IMR-90 (cell line): Measurements from ENCODE around the gene CAPS. TPM values are rescaled to one million over a fixed set of nuclear protein-coding genes. Genes with fewer than 3 reads are reported as not detected.
A peak's percentile ranks its signal among the peaks of the same experiment; 100 is the strongest.

Experiments used
- ATAC-seq: fragments of 200-7000 bp; cut with Tn5 transposase; 2 replicates; pipeline ENCODE4 v1.9.1; 2020; ENCODE audit warnings: low read depth, mild to moderate bottlenecking, moderate library complexity
- BruUV-seq: library from RNA; stranded (reverse); fragments of 400-500 nt; replicated peaks from 2 replicates; lab custom pipeline; 2021; lab: Mats Ljungman, UMichigan
- CTCF ChIA-PET: fragments of 300-600 bp; formaldehyde crosslinking; extraction: SDS; loops from one replicate; lab custom pipeline; 2021; ENCODE audit warnings: antibody characterized with exemption; lab: Yijun Ruan, JAX
- POLR2A ChIA-PET: fragments of 300-600 bp; sonication (Branson Sonifier 250); formaldehyde crosslinking; loops from one replicate; lab custom pipeline; 2022; ENCODE audit warnings: antibody characterized with exemption; ENCODE audit not compliant: unreplicated experiment; lab: Charles Lee
- DNase-seq: peaks from one replicate; pipeline ENCODE4 v3.0.0; 2013
- H2AFZ ChIP-seq: replicated peaks from 2 replicates; pipeline ENCODE3; 2013; ENCODE audit warnings: low read length, mild to moderate bottlenecking; ENCODE audit not compliant: poor library complexity
- H2AK5ac ChIP-seq: 2 replicates; pipeline ENCODE4 v1.6.1; 2013; ENCODE audit warnings: low read depth, low read length, inconsistent platforms
- H2AK9ac ChIP-seq: replicated peaks from 2 replicates; pipeline ENCODE3; 2013; ENCODE audit warnings: mild to moderate bottlenecking, low read depth, low read length, moderate library complexity; ENCODE audit not compliant: poor library complexity
- H2BK120ac ChIP-seq: 2 replicates; pipeline ENCODE4 v1.6.1; 2013; ENCODE audit warnings: low read depth, low read length, inconsistent platforms
- H2BK15ac ChIP-seq: 3 replicates; pipeline ENCODE4 v1.6.1; 2013; ENCODE audit warnings: low read depth, low read length, inconsistent platforms
- H2BK20ac ChIP-seq: 2 replicates; pipeline ENCODE4 v1.6.1; 2013; ENCODE audit warnings: low read depth, mild to moderate bottlenecking, inconsistent platforms, low read length, moderate library complexity
- H2BK5ac ChIP-seq: 2 replicates; pipeline ENCODE4 v1.6.1; 2013; ENCODE audit warnings: mild to moderate bottlenecking, low read depth, low read length, inconsistent platforms; ENCODE audit not compliant: poor library complexity, severe bottlenecking
- H3K14ac ChIP-seq: replicated peaks from 2 replicates; pipeline ENCODE4 v1.6.1; 2013; ENCODE audit warnings: low read depth, low read length, inconsistent platforms
- H3K18ac ChIP-seq: 2 replicates; pipeline ENCODE4 v1.6.1; 2013; ENCODE audit warnings: low read depth, low read length, control low read depth
- H3K23ac ChIP-seq: 2 replicates; pipeline ENCODE4 v1.6.1; 2013; ENCODE audit warnings: low read depth, low read length, inconsistent platforms
- H3K27ac ChIP-seq: 2 replicates; pipeline ENCODE4 v1.5.1; 2013; ENCODE audit warnings: mild to moderate bottlenecking, control low read depth, low read length; ENCODE audit not compliant: insufficient read depth
- H3K27me3 ChIP-seq: 2 replicates; pipeline ENCODE4 v1.6.1; 2013; ENCODE audit warnings: low read length; ENCODE audit not compliant: control insufficient read depth, insufficient read depth
- H3K36me3 ChIP-seq: 2 replicates; pipeline ENCODE4 v1.6.1; 2013; ENCODE audit warnings: low read length, mixed read lengths; ENCODE audit not compliant: control insufficient read depth, insufficient read depth
- H3K4ac ChIP-seq: 2 replicates; pipeline ENCODE4 v1.6.1; 2013; ENCODE audit warnings: low read depth, low read length, inconsistent platforms
- H3K4me1 ChIP-seq: 2 replicates; pipeline ENCODE4 v1.6.1; 2013; ENCODE audit warnings: low read length, mixed read lengths; ENCODE audit not compliant: control insufficient read depth, insufficient read depth
- H3K4me2 ChIP-seq: 2 replicates; pipeline ENCODE4 v1.6.1; 2013; ENCODE audit warnings: low read depth, mild to moderate bottlenecking, control low read depth, low read length, moderate library complexity
- H3K4me3 ChIP-seq: 2 replicates; pipeline ENCODE4 v1.5.1; 2013; ENCODE audit warnings: low read depth, mild to moderate bottlenecking, control low read depth, low read length, moderate library complexity; ENCODE audit not compliant: insufficient read depth
- H3K56ac ChIP-seq: 2 replicates; pipeline ENCODE4 v1.6.1; 2013; ENCODE audit warnings: low read length, inconsistent platforms; ENCODE audit not compliant: insufficient read depth; ENCODE audit errors: extremely low read depth
- H3K79me1 ChIP-seq, 2 experiments: 2 replicates each; pipeline ENCODE4 v1.6.1; 2013; ENCODE audit warnings: low read length in 2 of 2, inconsistent platforms in 1 of 2, low read depth in 1 of 2
- H3K9ac ChIP-seq: 2 replicates; pipeline ENCODE4 v1.6.1; 2013; ENCODE audit warnings: low read depth, low read length, control low read depth
- H3K9me1 ChIP-seq: 2 replicates; pipeline ENCODE4 v1.6.1; 2013; ENCODE audit warnings: low read length, inconsistent platforms; ENCODE audit not compliant: insufficient read depth
- H3K9me3 ChIP-seq: 2 replicates; pipeline ENCODE4 v1.6.1; 2013; ENCODE audit warnings: low read length; ENCODE audit not compliant: control insufficient read depth, insufficient read depth
- H4K20me1 ChIP-seq: 2 replicates; pipeline ENCODE4 v1.6.1; 2013; ENCODE audit warnings: low read length, inconsistent platforms; ENCODE audit not compliant: insufficient read depth
- H4K5ac ChIP-seq: 2 replicates; pipeline ENCODE4 v1.6.1; 2013; ENCODE audit warnings: mild to moderate bottlenecking, low read depth, low read length, control low read depth
- H4K8ac ChIP-seq, 2 experiments: 2 replicates each; pipeline ENCODE4 v1.6.1; 2013; ENCODE audit warnings: low read depth in 2 of 2, low read length in 2 of 2, control low read depth in 1 of 2, inconsistent platforms in 1 of 2
- H4K91ac ChIP-seq: 2 replicates; pipeline ENCODE4 v1.6.1; 2013; ENCODE audit warnings: low read depth, low read length, inconsistent platforms; ENCODE audit not compliant: insufficient read depth
- CEBPB ChIP-seq: IDR thresholded peaks from 2 replicates; pipeline ENCODE4 v1.6.1; 2012; ENCODE audit warnings: low read depth, low read length, improper control_type of control experiment
- WGBS, 2 experiments: methylation state at CpG; one replicate each; pipeline versions ENCODE4 v1.1.5 to v1.1.7; 2013; ENCODE audit warnings: missing lambda C conversion rate in 2 of 2; ENCODE audit not compliant: insufficient read length in 1 of 2; ENCODE audit errors: extremely low coverage in 2 of 2; 5-methylcytosine and 5-hydroxymethylcytosine counted together
- dilution Hi-C: fragments of 300-500 bp; cut with HindIII; formaldehyde crosslinking; loops from one replicate; pipeline ENCODE4 v1.14.3; 2018; ENCODE audit warnings: low sequenced_read_pairs; ENCODE audit not compliant: unreplicated experiment
- in situ Hi-C: fragments of 300-500 bp; cut with MboI; formaldehyde crosslinking; loops from 3 replicates; pipeline ENCODE4 v1.14.3; 2019; ENCODE audit warnings: low sequenced_read_pairs, inconsistent platforms, mixed read lengths
- intact Hi-C: fragments of 100-400 bp; cut with micrococcal nuclease; formaldehyde crosslinking; loops from 2 replicates; pipeline ENCODE4 v1.10.0; 2022
- polyA plus RNA-seq, 3 experiments: library from polyadenylated mRNA; depleted of rRNA; stranded (reverse); fragments of >200 nt; gene quantifications; 2 replicates each; pipeline ENCODE4 v1.2.3, GENCODE V29; 2012; ENCODE audit warnings: low replicate concordance in 1 of 3
- total RNA-seq: library from RNA; depleted of rRNA; stranded (reverse); fragments of >200 nt; gene quantifications from 2 replicates; pipeline ENCODE4 v1.2.3, GENCODE V29; 2012

CAPS gene
- total and polyA plus RNA-seq, 2 of the 4 experiments (the other 2 are of a cell fraction): 0.54 to 4.9 TPM

DNA sequence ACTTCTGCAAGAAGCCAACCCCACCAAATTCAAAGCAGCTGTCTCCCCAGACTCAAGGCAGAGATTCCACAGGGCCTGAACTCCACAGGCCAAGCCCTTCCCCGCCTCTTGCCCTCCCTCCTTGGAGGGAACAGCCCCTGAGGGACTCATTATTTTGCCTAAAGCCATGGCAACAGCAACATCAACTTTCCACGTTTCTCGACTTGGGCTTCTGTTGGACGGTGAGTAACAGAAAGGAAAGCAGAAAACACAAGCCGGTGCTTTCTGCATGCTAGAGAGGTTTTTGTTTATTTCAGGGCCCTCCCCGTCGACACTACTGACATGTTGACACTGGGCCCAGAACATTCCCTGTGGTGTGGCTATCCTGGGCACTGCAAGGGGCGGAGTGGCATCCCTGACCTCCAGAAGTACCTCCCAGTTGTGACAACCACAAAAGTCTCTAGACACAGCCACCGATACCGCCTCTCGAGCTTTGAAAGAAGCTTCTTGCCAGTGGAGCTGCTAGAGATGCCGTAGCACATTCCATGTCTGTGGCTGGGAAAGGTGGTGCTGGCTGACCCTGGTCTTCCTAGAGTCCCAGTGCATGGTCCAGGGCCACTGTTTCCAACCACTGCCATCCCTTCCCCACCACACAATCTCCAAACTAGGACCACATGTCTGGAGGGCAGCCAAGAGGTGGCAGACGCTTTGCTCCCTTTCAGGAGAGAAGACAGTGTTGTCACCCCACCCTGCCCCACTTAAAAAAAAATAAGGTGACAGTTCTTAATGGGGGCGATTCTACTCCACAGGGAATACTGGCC lies 12.8 kb downstream of the CAPS start:
- Histone ChIP-seq H3K9me1 (0 out of 2 replicates have a peak, but pooled peaks cover 2% of the 10 kb centered on the region), H3K4me2 (no peak overlapping the region), H2BK5ac (no peak overlapping the region), H4K5ac (no peak overlapping the region), H3K18ac (no peak overlapping the region), H3K56ac (no peak overlapping the region), H3K36me3 (peaks cover 89% of the 10 kb centered on the region), H3K14ac (no peak overlapping the region), H2AK5ac (no peak overlapping the region), H3K27me3 (no peaks in the 10 kb centered on the region), H3K4ac (no peak overlapping the region), H3K4me3 (no peak overlapping the region), H3K9ac (no peak overlapping the region), H3K23ac (no peak overlapping the region), H2BK120ac (no peak overlapping the region), H4K20me1 (no peaks in the 10 kb centered on the region), H2AK9ac (no peak overlapping the region), H3K79me1 (peaks cover 4 to 29% of the 10 kb centered on the region in 2 experiments; a peak in 3 of 4 replicates), H3K4me1 (peaks cover 1% of the 10 kb centered on the region; the same call in 1 of the 2 replicates), H2BK15ac (no peak overlapping the region), H2AFZ (no peak overlapping the region), H4K91ac (no peak overlapping the region), H3K27ac (no peak overlapping the region), H3K9me3 (no peaks in the 10 kb centered on the region), H4K8ac (no peak overlapping the region), H2BK20ac (no peak overlapping the region)
- BruUV-seq: no TSS peak
- ATAC-seq (peak; percentile 45), DNase-seq (no peak)
- WGBS, 2 experiments: 57% methylated on average over 3 of the region's 14 CpGs; no CpG with 5 or more reads in 1 of the 2 experiments
- dilution Hi-C loops (no loop called here), intact Hi-C loops (no loop called here), in situ Hi-C loops (no loop called here)
- ChIA-PET CTCF (no interaction called here), POLR2A (no interaction called here)
- no peak for TF ChIP-seq CEBPB
